ENCODE measurements around the gene PHF21B.

GRCh38 chr22:45036154-45036553 is 26.3 kb upstream of the PHF21B start:
- no peak for TF ChIP-seq POLR2A (IDR thresholded peaks at IDR 0.05; ENCODE audit: low read depth)
- TF ChIP-seq CTCF (IDR thresholded peaks at IDR 0.05): no peak

All from esophagus muscularis mucosa (tissue), 3 donors.